HG02571 (cell line): ENCODE data around the gene APOB.

Experiments used
- ATAC-seq: cut with Tn5 transposase; IDR thresholded peaks from one replicate; pipeline ENCODE4 v1.9.1; 2021; ENCODE audit warnings: mild to moderate bottlenecking, moderate library complexity; ENCODE audit not compliant: unreplicated experiment

Gene APOB

DNA sequence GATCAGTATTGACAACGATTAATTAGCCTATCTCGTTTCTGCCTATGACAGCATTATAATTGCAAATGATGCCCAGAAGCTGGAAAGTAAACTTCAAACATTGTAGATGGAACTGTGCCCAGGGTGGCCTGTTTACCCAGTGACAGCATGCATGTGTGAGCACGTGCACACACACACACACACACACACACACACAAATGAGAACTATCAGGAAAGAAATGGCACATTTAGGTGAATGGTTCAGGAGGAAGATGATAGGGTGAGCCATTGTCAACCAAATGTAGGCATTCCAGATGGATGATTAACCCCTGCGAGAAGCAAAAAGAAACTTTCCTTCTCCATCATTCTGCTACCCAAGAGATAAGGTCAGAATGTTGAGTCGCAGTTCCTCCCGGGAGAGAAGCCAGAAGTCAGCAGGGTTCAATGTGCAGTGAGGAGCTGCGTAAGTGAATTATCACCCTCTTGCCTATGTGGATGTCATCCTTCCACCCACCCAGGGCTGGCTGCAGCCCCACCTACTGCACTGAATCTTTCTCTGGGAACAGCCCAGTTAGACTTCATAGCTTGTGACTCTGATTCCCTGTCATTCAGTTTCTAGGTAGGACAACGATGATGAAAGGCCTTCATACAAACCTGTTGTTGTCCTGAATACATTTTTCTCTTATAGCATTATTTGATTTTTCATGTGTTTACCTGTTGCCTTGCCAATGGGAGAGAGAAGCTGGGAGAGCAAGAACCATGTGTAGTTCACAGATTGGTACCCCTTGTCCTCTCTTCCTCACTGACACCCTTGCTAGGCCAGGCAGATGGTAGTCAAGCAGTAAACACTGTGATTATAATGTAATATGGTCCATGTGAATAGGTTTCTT lies 3.5 kb upstream of the APOB start:
- ATAC-seq = no peak

- ATAC-seq = no peak
Observed at GRCh38 chr2:21046506-21046905, 2.6 kb upstream of the APOB start.

DNA sequence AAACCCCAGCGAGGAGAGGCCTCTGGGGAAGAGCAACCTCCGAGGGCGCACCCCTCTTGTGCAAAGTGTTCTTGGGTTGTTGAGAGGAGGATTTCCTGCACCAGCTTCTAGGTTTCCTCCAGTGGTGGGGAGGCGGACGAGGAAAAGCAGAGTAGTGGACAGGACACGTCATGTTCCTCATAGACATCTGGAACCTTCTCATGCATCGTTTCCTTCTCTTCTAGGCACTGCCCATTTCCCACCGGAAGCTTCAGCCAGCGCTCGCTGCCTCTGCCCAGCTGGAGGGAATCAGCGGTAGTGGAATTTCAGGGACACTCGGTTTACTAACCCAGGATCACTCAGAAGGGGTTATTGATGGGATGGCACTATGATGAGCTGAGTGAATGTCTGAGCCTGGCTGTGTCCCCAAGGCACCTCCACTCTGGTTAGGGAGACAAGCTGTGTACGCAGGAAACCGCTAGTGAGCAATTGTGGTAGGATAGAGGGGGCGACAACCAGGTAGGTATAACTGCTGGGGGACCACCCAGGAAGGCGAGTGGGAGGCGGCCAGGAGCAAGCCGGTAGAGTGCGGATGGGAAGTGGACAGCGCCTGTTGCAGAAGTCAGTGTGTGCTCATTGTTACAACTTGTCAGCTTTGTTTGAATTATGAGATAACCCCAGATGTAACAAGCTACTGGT lies 960 bp upstream of the APOB start:
- ATAC-seq = no peak

- ATAC-seq = peak; percentile 51
Observed at GRCh38 chr2:21042958-21043743, 722 bp downstream of the APOB start.

- ATAC-seq = no peak
Observed at GRCh38 chr2:21042708-21042957, 1.2 kb downstream of the APOB start.

DNA sequence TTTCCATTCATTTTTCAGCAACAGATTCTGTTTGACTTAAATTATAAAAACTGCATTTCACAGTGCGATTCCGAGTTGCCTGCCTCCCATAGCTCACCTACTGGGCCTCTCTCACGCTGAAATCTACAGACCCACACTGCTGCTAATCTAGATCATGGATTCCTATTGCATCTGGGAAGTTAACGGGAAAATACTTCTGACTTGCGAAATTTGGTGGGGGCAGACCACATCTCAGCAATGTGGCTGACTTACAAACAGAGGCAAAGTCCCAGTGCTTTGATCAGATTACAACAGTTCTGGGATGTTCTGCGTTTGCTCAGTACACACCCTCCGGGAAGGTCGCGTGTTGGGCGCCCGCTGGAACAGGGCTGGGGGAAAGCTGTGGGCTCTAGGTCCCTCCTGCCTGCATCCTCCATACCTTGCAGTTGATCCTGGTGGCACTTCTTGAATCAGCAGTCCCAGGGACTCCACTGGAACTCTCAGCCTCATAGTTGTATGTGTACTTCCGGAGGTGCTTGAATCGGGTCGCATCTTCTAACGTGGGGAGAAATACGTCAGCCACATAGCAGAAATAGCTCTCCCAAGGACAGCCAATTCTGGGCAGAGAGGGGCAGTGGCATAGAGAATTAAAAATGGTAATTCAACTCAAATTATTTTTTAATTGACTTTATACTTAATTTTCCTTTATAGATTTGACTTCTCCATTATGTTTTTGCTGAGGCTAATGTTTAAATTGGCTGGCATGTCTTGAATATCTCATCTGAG lies 1.7 kb downstream of the APOB start:
- no peak for ATAC-seq

GRCh38 chr2:21041462-21041861 lies 2.4 kb downstream of the APOB start:
- no peak for ATAC-seq

DNA sequence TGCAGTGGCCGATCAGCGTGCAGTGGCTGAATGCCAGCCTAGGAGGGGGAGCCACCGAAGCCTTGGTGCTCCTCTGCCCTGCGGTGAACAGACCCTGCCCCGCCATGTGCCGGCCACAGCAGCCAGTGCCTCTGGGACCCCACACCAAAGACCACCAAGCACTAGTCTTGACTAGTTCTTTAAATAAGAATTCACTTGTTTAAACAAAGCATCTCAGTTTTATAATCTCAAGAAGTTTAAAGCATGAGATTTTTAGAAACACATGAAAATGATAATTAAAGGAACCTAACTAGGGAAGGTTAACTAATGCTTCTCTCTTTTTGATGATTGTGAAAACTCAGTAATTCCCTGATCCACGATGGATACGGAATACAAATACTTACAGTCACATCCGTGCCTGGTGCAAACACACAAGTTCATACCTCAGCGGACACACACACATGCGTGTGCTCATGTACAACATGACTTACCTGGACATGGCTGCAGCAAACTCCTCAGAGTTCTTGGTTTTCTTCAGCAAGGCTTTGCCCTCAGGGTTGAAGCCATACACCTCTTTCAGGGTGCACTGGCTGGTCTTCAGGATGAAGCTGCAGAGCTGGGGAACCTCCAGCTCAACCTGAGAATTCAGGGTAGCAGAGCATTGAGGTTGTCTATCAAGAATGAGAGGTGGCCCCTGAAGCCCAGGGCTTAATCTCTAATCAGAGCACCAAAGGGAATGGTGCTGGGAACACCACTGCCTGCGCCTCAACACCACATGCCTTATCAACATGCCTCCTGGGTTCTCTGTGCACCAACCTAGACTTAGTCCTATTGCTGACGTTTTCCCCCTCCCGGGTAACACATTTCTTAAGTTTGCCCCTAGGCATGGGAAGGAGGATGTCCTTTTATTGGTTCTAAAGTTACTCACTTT lies 3.1 kb downstream of the APOB start:
- ATAC-seq = no peak

GRCh38 chr2:21039979-21040467 lies 3.9 kb downstream of the APOB start:
- ATAC-seq = no peak

DNA sequence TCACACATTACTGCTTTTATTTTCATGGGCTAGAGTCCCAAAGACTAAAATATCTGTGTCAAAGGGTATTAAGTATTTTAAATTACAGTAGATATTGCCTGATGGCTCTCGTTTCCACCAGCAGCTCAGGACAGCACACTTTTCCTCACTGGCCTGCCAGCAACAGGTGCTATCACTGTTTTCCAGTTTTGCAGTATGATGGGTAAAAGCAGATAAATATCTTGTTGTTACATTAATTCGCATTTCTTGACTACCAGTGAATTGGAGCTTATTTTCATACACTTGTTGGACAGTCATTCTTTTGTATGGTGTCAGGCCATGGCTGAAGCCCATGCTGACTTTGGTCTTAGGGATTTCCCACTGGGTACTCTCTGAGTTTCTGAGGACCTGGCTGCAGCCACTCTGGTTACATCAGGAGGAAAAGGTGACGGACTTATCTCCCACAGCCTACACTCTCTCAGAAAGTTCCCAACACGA lies 4.8 kb downstream of the APOB start:
- ATAC-seq = no peak

DNA sequence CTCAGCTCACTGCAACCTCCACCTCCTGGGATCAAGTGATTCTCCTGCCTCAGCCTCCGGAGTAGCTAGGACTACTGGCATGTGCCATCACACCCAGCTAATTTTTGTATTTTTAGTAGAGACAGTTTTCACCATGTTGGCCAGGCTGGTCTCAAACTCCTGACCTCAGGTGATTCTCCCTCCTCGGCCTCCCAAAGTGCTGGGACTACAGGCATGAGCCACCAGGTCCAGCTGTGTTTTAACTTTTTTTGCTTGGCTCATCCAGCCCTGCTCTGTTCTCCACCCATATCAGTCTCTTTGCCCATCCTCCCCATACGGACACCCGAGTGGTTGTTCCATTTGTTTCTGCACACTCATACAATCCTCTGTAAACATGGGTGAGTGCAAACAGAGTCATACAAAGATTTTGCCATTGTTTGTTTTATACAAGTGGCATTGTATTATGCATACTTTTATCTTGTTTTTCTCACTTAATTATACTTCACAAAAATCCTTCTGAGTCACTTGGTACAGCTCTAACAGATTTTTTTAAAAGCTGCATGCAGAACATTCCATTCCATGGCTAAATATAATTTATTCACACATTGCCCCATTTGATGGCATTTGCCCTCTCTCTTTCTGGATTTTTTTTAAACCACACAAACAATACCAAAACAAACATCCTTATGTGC lies 5.3 kb downstream of the APOB start:
- no peak for ATAC-seq

- no peak for ATAC-seq
Observed at GRCh38 chr2:21037671-21038108, 6.2 kb downstream of the APOB start.

DNA sequence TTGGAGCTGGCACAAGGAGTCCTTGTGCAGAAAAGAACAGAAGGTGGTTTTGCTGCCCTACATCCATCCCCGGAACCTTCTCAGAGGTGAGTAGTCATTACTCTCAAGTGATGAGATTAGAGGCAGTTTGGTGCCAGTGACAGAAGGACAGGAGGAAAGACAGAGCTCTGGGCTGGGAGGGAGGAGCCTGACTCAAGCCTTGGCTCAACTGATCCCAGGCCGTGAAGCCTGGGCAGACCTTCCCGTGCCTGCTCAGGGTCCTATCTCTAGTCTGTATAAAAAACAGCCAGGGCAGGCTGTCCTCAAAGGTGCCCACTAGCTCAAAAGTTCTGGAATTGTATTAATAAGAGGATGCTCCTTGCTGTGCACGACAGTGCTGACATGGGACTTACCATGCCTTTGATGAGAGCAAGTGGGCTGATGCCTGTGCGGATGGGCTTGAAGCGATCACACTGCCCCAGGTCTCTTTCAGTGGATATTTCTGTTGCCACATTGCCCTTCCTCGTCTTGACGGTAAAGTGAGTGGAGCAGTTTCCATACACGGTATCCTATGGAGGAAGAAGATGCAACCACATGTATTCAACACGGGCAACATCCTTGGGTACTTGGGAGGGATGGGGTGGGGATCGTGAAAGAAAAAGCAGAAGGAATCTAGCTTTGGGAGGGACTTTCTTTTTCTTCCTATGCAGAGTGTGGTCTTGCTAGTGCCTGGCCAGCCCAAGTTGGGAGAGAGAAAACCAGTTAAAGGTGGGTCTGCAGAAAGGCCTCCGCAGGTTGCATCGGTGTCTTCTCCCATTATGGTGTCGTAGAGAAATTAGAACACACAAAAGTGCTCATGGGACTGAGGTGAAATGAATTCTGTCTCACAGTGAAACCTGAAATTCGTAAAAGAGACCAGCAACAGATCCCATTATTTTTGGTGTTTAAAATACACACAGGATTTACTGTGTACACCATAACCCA lies 6.9 kb downstream of the APOB start:
- ATAC-seq = no peak

- no peak for ATAC-seq
Observed at GRCh38 chr2:21035974-21036707, 7.7 kb downstream of the APOB start.

GRCh38 chr2:21035282-21035973 lies 8.4 kb downstream of the APOB start:
- ATAC-seq = no peak

DNA sequence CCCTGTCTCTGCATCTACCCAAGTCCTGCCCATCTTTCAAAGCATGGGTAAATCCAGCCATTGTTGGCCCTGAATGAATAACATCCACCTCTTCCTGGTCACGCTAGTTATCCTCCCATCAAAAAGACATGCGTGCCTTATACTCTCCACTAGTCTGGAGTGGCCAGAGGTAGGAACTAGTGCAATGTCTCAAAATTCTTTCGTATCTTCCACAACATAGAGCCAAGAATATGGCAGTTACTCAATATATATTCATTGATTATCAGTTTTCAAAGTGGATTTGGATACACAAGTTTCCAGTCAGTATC lies 8.9 kb downstream of the APOB start:
- no peak for ATAC-seq
